Jurkat, Clone E6-1 (cell line): ENCODE measurements around the gene CTNND2.

Source experiments
- DNase-seq: peaks from one replicate; pipeline ENCODE4 v3.0.0-alpha.2; 2011; ENCODE audit warnings: low read depth, low spot score
- H3K4me3 ChIP-seq: 2 replicates; pipeline ENCODE4 v1.5.1; 2011; ENCODE audit warnings: mild to moderate bottlenecking, low read length, control low read depth, moderate library complexity

Gene CTNND2

DNA sequence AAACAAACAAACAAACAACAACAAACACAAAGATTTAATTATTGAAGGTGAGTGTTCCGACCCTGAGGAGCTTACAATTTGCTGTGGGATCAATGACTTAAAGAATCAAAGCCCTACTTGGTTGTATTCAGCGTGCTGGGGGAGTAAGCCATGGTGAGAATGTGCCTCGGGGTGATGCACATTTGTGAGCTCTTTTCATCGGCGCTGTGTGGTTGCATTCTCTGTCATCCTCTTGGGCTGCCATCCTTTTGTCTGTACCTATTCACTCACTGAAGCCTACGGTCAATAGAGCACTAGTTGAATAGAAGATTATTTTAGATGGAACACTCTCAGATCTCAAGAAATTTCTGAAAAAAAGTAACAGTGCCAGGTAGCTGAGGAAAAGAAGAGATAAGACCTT is 203.9 kb downstream of the CTNND2 start:
- no peak overlapping the region for H3K4me3 ChIP-seq
- DNase-seq: no peak

DNA sequence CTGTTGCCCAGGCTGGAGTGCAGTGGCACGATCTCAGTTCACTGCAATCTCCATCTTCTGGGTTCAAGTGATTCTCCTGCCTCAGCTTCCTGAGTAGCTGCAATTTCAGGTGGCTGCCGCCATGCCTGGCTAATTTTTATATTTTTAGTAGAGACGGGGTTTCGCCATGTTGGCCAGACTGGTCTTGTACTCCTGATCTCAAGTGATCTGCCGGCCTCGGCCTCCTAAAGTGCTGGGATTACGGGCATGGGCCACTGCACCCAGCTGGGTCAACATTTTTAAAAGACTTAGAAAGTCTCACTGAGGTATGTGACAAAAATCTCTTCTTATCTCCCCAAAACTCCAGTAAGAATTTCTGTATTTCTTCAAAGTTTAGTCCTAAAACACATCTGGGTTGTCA is 211.6 kb downstream of the CTNND2 start:
- H3K4me3 ChIP-seq: no peak overlapping the region
- no peak for DNase-seq

DNA sequence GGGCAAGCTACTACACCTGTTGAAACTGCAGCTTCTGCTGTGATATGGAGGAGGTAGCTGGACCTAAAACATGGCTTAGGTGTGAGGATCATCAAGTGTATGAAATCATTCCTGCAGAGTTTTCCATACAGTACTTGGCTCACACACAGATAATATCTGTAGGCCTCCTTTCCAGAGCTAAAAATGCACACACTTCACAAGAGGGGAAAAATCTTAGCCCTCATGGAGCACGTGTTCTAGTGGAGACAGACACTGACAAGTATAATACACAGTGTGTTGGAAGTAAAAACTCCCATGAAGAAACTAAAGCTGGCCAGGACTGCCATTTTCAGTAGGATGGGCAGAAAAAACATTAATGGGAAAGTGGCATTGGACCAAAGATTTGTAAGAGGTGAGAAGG is 216.7 kb downstream of the CTNND2 start:
- no peak for DNase-seq
- H3K4me3 ChIP-seq: no peak overlapping the region

DNA sequence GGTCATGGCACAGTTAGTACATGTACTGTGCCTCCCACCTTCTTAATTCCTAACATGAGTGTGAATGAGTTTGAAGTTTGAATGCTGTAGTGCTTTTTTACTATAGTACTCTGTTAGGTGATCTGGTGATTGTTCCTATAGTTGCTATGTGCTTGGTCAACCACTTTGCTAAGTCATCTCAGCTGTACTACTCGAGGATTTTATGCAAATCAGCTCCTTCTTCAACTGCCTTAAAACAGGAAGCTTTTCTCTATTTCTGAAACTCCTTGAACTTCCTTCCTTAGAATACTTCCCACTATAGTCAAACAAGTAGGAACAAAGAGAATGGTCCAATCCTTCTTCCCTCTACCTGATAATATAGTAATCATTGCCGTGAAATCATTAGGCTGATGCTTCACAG is 219.6 kb downstream of the CTNND2 start:
- no peak for DNase-seq
- H3K4me3 ChIP-seq: no peak overlapping the region

DNA sequence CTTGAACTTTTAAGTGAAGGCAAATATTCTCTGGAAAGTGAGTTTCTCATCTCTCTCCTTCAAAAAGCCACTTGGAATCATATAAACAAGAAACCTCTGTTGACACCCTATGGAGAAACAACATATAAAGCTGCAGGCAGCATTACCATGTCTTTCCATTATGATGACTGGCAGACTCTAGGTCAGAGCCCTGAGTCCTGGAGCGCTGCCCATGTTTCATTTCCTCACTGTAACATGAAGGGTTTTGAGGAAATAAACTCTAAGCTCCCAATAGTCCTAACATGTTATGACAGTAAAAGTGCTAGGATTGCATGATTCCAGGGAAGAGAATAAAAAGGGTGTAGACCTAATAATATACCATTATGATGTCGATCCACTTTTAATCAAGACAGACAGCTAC is 220.6 kb downstream of the CTNND2 start:
- no peak overlapping the region for H3K4me3 ChIP-seq
- DNase-seq: no peak

DNA sequence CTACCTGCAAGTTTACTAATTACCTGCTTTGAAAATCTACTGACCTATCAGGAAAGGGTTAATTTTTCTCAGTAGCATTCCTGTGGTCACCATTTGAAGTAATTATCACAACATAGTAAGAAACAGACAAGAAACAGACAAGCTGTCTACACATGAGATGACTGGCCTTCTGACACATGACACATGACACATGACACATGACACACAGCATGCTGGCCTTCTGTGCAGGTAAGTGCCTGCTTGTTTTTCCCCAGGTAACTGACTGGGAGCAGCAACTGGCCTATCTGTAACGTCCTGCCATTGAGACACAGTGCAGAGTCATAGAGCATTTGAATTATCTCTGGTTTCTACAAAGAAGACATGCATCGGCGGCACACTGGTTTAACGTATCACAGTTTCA is 222.4 kb downstream of the CTNND2 start:
- H3K4me3 ChIP-seq: no peak overlapping the region

DNA sequence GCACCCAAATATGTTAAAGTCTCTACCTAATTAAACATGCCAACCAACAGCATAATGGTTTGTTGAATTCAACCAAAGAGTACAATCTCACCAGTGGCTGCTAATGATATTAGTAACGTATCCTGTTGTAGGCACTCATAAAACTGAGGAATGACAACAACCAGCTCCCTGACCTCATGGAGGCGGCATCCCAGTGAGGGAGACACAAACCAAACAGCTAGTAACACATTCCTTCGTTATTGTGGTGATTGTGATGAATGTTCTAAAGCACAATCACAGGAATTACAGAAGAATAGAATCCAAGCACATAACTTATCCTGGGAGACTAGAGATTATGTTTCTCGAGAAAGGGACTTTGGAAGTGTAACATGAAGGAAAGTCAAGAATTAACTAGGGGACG is 224.6 kb downstream of the CTNND2 start:
- H3K4me3 ChIP-seq: no peak overlapping the region
- no peak for DNase-seq

More for the DNA sequence above, 222.4 kb downstream of the CTNND2 start:
- DNase-seq: no peak

DNA sequence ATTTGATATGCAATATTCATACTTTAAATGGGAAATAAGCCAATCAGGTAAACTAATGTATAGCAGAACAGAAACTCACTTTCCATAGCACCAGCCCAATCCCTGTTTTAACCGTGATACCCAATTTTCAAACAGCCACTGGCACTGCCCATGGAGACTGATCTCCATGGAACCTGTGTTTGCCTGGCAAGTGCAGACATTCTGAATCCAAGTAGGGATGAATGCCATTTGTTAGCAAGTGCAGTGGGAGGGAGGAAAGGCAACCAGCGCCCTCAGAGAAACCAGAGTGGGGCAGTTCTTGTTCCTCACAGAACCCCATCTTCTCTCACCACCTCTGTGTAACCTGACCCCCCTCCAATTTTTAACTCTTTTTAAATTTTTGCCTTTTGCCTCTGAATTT is 229.1 kb downstream of the CTNND2 start:
- DNase-seq: no peak
- H3K4me3 ChIP-seq: no peak overlapping the region

DNA sequence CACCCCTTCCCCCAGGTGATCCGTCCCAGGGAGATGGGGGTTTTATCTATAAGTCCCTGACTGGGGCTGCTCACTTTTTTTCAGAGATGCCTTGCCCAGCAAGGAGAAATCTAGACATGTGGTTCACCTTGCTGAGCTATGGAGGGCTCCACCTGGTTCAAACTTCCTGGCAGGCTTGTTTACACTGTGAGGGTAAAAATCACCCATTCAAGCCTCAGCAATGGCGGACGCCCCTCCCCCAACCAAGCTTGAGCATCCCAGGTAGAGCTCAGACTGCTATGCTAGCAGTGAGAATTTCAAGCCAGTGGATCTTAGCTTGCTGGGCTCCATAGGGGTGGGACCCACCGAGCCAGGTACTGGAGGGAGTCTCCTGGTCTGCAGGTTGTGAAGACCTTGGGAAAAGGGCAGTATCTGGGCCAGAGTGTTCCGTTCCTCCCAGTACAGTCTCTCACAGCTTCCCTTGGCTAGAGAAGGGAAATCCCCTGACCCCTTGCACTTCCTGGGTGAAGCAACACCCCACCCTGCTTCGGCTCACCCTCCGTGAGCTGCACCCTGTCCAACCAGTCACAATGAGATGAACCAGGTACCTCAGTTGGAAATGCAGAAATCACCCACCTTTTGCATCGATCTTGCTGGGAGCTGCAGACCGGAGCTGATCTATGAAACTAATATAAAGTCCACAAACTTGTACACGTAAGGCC is 231.7 kb downstream of the CTNND2 start:
- no peak for DNase-seq
- no peak overlapping the region for H3K4me3 ChIP-seq

DNA sequence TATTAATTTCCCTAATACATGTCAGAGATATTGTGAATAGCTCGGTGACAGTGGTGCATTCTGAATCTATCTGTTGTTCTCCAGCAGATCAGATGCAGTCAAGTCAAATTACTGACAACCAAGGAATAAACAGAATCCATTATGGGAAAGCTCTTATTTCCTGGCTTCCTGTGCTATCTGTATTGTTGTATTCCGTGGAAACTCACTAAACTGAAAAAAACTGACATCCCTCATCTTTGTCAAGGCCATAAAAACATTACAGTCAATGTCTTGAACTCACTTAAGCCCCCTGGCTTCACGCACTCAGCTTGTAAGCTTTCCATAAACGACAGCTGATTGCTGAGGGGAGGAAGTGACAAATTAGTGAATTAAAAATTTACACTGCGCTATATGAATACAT is 245.9 kb downstream of the CTNND2 start:
- DNase-seq: no peak
- no peak overlapping the region for H3K4me3 ChIP-seq

DNA sequence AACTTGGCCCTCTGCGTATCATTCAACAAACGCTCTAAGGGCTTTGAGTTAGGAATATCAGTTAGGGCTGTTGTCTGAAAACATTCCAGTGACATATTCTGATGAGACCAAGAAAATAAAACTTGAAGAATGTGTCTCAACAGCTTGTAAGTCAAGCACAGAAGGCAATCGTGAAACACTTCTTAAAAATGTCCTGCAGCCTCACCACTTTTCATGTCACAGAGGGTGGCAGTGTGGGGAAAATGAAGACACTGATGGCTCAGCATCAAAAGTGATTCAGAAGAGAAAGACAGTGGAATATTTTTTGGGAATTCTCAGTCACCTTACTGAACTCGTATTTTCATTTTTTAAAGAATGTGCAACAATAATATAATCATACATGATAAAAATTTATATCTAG is 247.3 kb downstream of the CTNND2 start:
- no peak for DNase-seq
- H3K4me3 ChIP-seq: no peak overlapping the region

DNA sequence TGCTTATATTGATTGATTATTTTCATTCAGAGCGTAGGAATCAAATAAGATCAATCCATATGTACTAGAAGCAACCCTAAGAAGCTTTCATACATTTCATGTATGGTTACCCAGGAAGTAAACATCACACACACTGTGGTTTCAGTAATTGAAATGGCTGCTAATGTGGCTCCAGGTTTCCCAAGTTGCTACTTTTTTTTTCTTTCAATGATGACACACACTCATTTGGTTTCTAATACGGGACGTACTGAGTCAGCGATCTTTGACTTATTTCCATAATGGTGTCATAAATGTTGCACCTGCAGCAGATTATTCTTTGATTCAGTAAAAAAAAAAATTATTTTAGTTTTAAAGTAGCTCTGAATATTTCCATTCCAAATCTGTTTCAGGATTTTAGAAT is 248.6 kb downstream of the CTNND2 start:
- no peak overlapping the region for H3K4me3 ChIP-seq
- no peak for DNase-seq

DNA sequence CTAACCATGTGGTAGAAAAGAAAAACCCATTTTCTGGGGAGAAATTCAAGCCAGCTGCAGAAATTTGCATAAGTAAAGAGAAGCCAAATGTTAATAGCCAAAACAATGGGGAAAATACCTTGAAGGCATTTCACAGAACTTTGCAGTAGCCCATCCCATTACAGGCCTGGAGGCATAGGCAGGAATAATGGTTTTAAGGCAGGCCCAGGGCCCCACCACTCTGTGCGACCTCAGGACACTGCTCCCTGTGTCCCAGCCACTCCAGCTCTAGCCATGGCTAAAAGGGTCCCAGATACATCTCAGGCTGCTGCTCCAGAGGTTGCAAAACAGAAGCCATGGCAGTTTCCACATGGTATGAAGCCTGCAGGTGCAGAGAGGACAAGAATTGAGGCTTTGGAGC is 253.3 kb downstream of the CTNND2 start:
- no peak for DNase-seq
- H3K4me3 ChIP-seq: no peak overlapping the region

DNA sequence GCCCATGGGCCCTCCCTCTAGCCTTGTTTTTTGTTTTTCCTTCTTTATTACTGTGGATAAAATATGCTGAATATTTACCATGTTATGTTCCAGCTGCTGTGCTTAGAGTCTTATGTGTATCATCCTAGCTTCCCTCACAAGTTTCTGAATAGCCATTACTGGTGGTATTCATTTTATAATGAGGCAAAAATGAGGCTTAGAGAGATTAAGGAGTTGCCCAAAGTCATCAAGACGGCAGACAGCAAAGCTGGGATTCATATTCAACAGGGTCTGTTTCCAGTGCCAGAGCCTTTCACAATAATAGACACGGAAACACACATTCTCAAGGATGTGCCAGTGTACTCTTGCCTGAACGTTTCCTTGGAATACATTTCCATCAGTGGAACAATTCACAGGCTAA is 258.1 kb downstream of the CTNND2 start:
- H3K4me3 ChIP-seq: no peak overlapping the region
- DNase-seq: no peak

DNA sequence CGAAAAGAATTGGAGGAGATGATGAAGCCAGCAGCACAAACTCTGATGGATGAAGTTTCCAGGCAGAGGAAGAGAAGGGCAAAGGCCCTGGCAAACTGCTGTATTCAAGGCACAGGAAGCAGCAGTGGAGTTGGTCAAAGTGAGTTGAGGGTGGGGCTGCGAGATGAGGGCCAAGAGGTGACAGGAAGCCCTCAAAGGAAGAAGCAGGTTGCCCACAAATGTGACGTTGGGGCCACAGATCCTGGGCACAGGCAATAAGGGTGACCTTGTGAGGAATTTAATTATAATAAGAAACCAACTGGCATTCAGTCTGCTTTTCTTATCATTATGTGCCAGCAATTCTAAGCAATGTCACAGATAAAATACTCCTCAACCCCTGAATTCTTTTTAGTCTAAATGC is 261.8 kb downstream of the CTNND2 start:
- peak; percentile 2 for DNase-seq

DNA sequence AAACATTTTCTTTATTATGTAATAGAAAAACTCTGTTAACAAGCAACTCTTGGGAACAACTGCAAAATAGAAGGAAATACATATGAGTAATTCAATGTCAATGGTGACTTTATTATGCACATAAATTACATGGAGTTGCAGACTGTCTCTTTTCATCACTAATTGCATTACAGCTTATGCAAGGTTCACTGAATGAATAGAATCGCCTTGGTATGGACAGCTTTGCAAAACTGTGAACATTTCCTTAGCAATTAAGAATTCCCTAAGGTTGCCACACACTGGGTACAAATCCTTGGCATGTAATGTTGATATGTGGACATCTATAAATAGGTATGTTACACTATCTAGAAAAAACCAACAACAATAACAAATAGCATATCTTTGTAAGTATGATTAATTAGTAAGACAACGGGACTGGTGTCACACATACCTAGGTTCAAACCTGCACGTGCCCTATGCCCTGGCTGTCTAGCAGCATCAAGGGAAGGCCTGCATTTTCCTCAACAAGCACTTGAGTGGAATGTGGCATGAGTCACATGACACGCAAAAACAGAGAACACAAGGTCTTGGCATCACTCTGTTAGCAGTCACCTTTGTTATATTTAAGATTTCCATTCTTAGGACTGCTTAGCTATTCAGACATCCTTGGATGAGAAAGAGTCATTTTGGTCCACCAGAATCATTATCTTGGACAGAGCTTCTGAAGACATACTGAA is 263.9 kb downstream of the CTNND2 start:
- DNase-seq: no peak
- H3K4me3 ChIP-seq: no peak overlapping the region

More for the DNA sequence above, 261.8 kb downstream of the CTNND2 start:
- no peak overlapping the region for H3K4me3 ChIP-seq

DNA sequence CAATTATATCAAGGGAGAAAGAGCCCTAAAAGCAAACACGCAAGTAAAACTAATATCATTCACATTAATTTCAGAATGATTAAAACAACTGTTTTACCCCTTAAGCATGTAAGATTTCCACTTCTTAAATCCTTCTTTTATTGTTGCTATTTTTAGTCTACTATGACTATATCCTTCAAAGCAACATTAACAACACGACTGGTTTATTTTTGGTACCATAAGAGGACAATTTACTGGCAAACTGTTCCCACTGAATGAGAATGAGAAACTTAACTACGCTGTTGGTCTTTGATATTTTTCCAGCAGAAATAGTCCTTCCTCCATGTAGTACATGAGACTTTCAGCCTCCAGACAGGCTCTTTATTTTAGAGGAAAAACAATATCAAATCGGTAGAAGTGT is 281.5 kb downstream of the CTNND2 start:
- no peak for DNase-seq
- no peak overlapping the region for H3K4me3 ChIP-seq

DNA sequence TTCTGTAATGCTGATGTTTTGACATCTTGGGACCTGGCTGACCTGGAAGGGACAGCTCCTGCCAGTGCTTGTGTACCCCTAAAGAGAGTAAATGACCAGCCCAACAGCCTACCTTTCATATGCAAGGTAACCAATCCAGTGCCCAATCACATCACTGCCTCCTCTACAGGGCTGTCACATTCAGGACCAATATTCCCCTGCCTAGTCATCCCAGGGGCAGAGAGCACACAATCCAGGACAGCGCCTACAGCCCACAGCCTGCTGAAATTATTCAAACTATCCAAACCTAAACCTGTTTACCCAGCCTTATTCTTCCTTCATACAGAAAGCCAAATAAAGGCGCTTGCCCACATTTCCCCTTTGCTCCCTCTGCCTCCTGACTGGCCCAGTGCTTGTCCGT is 284.1 kb downstream of the CTNND2 start:
- H3K4me3 ChIP-seq: no peak overlapping the region
- no peak for DNase-seq

DNA sequence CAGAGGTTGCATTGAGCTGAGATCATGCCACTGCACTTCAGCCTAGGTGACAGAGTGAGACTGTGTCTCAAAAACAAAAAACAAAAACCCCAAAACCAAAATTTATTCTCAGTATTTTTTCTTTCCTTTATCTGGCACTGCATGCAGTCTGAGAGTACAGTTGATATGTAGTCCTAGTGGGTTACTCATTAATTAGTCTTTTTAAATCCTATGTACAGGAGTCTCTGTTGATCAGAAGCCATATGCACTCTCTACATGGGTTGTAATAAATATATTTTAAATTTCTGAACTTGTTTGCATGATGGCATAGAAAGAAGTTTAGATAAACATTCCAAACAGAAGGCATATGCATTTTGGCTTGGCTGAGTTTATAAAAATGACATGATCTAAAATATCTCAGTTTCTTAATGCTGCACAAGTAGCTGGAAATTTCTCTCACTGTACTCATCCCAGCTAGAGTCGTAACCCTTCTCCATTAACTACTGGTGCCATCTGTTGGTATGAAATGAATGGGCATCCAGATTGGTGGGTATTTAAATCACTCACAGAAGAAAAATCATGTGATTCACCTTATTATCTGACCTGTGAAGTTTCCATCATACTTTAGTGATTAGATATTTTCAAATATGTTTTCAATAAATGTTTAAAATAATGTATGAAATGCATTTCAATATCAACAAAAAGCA is 284.8 kb downstream of the CTNND2 start:
- DNase-seq: peak; percentile 15
- H3K4me3 ChIP-seq: no peak overlapping the region

DNA sequence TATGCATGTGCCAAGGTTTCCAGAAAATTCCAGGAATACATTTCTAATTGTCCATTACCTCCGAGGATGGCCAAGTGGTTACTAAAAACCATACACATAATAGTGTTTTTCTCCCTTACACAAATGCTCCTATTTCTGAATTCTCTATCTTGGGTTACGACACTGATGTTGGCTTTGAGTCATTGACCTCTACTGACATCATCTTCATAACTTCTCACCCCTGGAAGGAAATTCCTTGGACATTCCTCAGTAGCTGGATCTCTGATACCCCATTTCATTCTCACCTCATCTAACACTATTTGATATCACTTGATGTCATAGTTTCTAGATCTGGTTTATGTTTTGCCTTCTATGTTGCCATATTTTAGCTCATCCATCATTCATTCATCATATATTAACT is 287.2 kb downstream of the CTNND2 start:
- H3K4me3 ChIP-seq: no peak overlapping the region
- no peak for DNase-seq
